Breast epithelium (tissue), 3 donors: ENCODE measurements around the gene TNFAIP8.

Experiments used
- POLR2A ChIP-seq: fragments of 450-650 bp; IDR thresholded peaks from one replicate; pipeline ENCODE4 v1.6.1; 2016; ENCODE audit warnings: antibody characterized with exemption, mild to moderate bottlenecking, moderate library complexity
- POLR2AphosphoS5 ChIP-seq, 3 donors: sonication (generic); formaldehyde crosslinking; IDR thresholded peaks; one replicate each; pipeline ENCODE4 v1.6.1; 2017; ENCODE audit warnings: antibody characterized with exemption in 3 of 3
- TF ChIP-seq, protein P1 (sequence below), 3 donors: fragments of 450-650 bp; IDR thresholded peaks; one replicate each; pipeline ENCODE4 v1.5.1; 2016 to 2017; ENCODE audit warnings: antibody characterized with exemption in 3 of 3, mild to moderate bottlenecking in 3 of 3, moderate library complexity in 3 of 3

DNA sequence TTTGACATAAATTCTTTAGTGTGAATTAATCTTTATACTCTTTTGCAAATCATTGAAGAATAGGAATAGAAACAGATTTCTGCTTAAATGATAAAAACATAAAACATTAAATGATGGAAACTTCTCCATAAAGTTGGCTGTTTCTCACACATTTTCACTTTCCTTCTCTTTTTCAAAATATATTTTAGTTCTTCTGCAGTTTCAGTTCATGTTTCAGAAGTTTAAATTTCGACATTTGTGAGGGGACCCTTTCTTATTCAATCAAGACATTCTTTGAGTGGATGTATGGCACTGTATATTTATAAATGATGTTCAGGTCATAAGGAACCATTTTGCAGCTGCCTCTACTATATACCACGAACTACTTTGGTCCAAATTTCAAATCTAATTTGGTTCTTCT lies 34.6 kb downstream of the TNFAIP8 start:
- TF ChIP-seq, protein P1, sequence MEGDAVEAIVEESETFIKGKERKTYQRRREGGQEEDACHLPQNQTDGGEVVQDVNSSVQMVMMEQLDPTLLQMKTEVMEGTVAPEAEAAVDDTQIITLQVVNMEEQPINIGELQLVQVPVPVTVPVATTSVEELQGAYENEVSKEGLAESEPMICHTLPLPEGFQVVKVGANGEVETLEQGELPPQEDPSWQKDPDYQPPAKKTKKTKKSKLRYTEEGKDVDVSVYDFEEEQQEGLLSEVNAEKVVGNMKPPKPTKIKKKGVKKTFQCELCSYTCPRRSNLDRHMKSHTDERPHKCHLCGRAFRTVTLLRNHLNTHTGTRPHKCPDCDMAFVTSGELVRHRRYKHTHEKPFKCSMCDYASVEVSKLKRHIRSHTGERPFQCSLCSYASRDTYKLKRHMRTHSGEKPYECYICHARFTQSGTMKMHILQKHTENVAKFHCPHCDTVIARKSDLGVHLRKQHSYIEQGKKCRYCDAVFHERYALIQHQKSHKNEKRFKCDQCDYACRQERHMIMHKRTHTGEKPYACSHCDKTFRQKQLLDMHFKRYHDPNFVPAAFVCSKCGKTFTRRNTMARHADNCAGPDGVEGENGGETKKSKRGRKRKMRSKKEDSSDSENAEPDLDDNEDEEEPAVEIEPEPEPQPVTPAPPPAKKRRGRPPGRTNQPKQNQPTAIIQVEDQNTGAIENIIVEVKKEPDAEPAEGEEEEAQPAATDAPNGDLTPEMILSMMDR (IDR thresholded peaks at IDR 0.05): no peak
- no peak for TF ChIP-seq POLR2AphosphoS5 (IDR thresholded peaks at IDR 0.05)
- TF ChIP-seq POLR2A: no peak
